ENCODE measurements around the gene KRT5.

The KRT5 gene

GRCh38 chr12:52535574-52535973 is 15.4 kb upstream of the KRT5 start:
- no peak for DNase-seq (ENCODE audit: low read depth)

- no peak for DNase-seq (ENCODE audit: low read depth)
Observed at GRCh38 chr12:52534482-52534881, 14.3 kb upstream of the KRT5 start.

DNA sequence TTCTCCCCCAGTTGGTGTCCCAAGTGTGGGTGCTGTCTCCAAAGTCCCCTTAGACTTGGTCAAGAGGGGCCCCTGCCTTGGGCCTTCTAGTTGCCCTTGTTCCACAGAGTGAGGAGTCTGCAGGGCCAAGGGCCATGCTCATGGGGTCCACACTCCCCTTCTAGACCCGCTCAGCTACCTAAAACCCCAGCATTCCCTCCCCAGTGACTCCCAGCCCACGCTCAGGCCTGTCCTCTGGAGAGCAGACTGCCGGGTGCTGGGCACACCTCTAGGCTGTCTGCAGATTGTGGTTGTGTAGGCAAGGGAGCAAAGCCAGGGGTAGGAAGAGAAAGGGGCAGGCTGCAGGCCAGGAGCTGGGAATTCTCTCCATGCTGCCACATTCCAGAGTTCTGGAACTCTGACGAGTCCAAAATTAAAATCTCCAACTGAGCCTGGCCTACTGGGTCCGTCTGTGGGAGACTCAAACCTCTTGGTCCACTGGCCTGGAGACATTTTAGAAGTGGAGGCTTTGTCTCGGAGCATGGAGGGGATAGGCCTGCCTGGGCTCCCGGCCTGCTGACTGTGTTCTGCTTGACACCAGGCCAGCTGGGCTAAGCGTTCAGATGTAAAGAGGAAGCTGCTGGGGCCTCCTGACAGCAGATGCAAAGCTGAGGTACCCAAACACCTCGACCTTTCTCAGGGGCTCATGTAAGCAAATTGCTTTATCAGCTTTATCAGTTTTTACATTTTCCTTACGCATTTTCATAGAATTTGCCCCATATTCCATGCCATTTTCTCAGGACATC is 13.7 kb upstream of the KRT5 start:
- DNase-seq (ENCODE audit: low read depth): no peak

DNA sequence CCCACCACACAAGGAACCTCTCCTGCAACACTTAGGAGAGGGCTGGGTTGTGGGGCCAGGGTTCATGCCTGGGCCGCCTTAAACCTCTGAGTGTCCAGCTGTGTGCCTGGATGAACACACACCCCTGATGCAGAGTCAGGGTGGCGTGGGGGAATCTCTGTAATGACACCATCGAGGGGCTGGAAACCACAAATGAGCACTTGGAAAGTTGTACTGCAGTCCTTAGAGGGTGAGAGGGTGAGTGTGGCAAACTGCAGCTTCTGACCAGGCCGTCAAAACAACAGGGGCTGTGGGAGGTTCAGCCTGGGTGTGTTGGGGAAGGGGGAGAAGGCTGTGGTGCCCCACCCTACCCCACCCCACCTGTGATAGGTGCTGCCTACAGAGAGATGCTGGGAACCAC is 12.4 kb upstream of the KRT5 start:
- DNase-seq (ENCODE audit: low read depth): no peak

- no peak for DNase-seq (ENCODE audit: low read depth)
Observed at GRCh38 chr12:52531566-52532300, 11.5 kb upstream of the KRT5 start.

GRCh38 chr12:52530905-52531304 is 10.7 kb upstream of the KRT5 start:
- no peak for DNase-seq (ENCODE audit: low read depth)

DNA sequence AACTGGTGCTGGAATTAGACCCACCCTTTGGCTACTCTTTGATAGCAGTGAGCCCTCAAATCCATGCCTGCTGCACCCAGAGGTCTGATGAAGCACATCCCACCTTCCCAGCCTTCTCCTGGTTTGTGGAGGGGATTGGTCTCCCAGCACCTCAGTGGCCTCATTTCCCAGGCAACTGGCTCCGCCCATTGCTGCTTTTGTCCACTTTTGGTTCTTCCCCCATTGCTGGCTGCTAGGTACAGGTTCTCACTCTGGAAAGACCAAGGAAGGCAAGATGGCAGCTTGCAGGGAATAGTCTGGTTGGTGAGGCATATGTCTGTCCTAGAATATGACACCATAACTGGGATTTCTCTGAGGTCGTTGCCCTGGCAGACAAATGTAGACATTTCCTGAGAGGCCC is 10.2 kb upstream of the KRT5 start:
- DNase-seq (ENCODE audit: low read depth): no peak

GRCh38 chr12:52529846-52530245 is 9.7 kb upstream of the KRT5 start:
- DNase-seq (ENCODE audit: low read depth): no peak

GRCh38 chr12:52529417-52529816 is 9.2 kb upstream of the KRT5 start:
- no peak for DNase-seq (ENCODE audit: low read depth)

DNA sequence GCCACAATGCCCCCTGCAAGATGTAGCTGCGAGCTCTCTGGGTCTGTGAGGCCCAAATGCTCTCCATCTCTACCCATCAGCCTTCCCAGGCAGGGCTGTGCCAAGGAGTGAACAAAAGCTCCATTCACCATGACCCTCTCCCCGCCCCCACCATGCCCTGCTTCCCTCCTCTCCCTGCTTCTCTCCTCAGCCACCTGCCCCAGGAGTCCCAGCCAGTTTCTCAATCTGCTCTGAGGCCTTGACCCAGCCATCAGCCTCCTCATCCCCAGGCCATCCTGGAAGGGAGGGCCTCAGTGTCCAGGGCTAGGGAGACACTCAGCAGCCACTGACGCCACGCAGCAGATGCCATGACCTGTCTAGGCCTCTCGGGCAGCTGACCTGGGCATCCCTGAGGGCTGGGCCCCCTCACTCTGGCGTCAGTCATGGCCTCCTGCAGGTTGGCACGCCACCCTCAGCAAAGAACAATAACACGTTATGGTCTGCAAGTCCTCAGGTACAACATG is 8.5 kb upstream of the KRT5 start:
- no peak for DNase-seq (ENCODE audit: low read depth)

DNA sequence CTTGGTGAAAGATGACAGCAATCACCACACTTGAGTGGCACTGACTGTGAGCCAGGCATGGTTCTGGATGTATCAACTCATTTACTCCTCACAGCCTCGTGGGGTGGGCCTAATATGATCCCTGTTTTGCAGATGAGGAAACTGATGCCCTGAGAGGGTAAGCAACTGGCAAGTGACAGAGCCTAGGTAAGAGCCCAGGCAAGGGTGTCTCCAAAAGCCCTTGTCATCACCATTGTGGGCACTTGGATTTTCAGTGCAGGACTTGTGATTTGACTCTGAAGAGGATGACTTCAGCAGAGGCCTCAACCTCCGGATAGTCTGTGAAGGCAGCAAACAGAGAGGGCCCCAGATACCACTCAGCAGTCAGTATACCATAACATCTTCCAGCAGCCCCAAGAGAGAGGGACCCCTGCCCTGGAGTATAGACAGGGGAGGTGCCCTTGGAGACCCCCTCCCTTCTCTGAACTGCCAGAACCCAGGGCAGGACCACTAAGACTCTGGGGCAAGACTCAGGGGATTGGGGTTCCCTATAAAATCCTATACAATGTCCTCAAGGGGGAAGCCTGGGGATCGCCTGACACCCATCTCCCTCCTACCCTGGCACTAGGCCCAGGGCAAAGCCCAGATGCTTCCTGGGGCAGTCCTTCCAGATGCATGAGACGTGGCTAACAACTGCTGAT is 7.1 kb upstream of the KRT5 start:
- no peak for DNase-seq (ENCODE audit: low read depth)

GRCh38 chr12:52526511-52526951 is 6.3 kb upstream of the KRT5 start:
- DNase-seq (ENCODE audit: low read depth): no peak

DNA sequence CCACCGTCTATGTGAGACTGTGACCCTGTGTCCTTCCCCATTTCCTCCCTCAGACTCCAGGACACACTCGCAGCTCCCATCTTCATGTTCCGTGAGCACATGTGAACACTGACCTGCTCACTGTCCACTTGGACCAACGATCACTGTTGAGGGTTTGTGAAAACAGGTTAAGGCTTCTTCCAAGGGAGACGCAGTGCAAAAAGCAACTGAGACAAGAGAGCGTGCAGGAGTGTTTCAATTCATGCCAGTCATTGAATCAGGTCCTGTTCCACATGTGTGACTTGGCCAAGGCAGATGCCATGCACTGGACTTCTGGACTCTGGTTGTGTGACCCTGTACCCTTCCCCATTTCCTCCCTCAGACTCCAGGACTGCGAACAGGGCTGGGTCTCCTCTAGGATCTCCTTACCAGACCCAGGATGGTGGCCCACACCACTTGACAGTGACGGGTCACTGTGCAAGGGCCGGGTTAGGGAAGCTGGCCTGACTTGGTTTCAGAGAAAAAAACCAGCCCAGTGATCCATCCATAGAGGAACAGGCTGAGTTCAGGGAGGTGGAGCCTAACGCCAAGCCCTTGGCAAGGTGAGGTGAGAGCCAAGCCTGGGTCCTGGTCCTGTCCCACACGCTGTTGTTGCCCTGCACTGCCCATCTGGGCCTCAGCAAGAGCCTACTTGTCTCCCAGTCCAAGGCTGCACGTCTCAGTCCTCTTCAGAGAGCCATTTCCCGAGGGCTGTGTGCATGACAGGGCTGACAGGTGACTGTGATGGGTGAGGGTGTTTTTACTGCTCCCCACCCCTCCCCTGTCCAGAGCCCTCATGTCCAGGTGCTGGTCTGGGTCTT is 5.7 kb upstream of the KRT5 start:
- no peak for DNase-seq (ENCODE audit: low read depth)

DNA sequence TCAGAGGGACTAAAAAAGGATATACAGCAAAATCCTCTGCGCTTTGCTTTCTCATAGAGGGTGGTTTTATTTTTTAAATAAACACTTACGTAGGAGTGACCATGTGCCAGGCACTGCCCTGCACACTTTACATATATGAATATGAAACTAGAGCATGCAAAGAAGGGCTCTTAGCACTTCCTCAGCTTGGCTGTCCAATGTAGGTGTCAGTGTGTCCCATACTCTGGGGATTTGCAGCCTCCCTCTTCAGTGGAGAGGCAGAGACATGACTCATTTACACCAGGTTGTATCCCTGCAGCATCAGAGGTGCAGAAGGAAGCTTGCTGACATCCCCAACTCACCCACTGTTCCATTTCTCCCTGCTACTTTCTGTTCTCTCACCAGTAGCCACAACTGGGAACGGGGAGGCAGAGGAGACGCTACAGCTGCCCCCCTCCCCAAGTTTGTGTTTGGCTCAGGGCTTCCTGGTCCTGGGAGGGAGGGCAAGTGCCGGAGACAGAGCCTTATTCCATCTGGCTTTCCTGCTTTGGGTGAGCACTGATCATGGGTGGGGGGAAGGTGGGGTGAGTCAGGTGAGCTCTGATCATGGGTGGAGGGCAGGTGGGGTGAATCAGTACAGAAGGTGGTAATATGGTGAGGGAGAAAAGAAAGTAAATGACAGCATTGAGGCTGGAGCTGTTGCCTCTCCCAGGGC is 4.9 kb upstream of the KRT5 start:
- no peak for DNase-seq (ENCODE audit: low read depth)

- no peak for DNase-seq (ENCODE audit: low read depth)
Observed at GRCh38 chr12:52524241-52524897, 4.2 kb upstream of the KRT5 start.

- no peak for DNase-seq (ENCODE audit: low read depth)
Observed at GRCh38 chr12:52523824-52524223, 3.6 kb upstream of the KRT5 start.

GRCh38 chr12:52522346-52523011 is 2.3 kb upstream of the KRT5 start:
- DNase-seq (ENCODE audit: low read depth): no peak

GRCh38 chr12:52521568-52522266 is 1.5 kb upstream of the KRT5 start:
- DNase-seq (ENCODE audit: low read depth): no peak

DNA sequence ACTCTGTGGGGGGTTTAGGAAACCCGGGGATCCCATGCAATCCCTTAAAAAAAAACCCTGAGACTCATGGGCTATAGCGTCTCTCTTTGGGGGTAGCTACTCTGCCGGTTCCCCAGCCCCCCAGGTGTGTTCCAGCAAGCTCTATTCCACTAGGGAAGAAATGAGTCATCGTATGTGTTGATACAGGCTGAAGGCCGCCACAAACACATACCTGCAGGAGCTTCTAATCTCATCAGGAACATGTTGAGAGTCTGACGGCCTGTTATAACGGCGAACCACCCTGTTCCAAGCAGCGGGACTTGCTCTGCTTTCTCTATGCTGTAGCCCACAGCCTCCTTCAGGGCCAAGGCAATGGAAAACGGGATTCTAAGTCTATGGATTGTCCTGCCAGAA is 977 bp upstream of the KRT5 start:
- no peak for DNase-seq (ENCODE audit: low read depth)

- no peak for DNase-seq (ENCODE audit: low read depth)
Observed at GRCh38 chr12:52519387-52519703, 849 bp downstream of the KRT5 start.
